ENCODE data around the gene TRAK1.

DNA sequence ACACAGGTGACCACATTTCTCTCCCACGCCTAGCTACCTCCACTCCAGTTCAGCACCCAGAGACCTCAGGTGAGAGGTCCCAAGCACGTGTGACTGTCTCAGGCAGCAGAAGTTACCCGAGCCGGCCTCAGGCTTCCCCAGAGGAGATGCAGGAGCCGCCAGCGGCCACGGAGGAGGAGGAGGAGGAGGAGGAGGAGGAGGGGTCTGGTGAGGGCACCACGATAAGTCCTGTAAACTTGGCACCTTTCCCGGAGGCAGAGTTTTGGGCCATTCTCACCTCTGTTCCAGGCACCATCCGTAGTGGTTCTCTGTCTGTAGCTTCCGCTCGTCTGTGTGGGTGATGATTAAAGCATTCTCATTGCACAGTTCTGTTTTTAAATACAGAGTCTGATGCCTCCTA, 118.8 kb downstream of the TRAK1 start:
- TF ChIP-seq EZH2 (IDR thresholded peaks at IDR 0.05), result no peak
- TF ChIP-seq FOXP2 (optimal IDR thresholded peaks at IDR 0.05; ENCODE audit: control extremely low read depth, extremely low read length, insufficient read depth), result no peak
